Liver (tissue), 9 donors: ENCODE data around the gene TSPAN18. TPM values are rescaled to one million over a fixed set of nuclear protein-coding genes. Genes with fewer than 3 reads are reported as not detected.

ENCODE experiments used
- DNase-seq: peaks from one replicate; pipeline ENCODE4 v3.0.0-alpha.2; 2017; ENCODE audit warnings: low spot score
- H3K27ac ChIP-seq, 2 donors: one replicate each; pipeline ENCODE4 v1.7.0; 2013; ENCODE audit warnings: inconsistent platforms in 2 of 2, low read length in 2 of 2, control low read depth in 1 of 2, low read depth in 1 of 2, mild to moderate bottlenecking in 1 of 2
- H3K27me3 ChIP-seq, 4 donors: one replicate each; pipeline versions ENCODE4 v1.6.1 to v1.7.0; 2013; ENCODE audit warnings: low read length in 3 of 4, inconsistent platforms in 1 of 4, mild to moderate bottlenecking in 1 of 4, moderate library complexity in 1 of 4; ENCODE audit not compliant: control insufficient read depth in 4 of 4, insufficient read depth in 4 of 4
- H3K36me3 ChIP-seq, 4 donors: one replicate each; pipeline versions ENCODE4 v1.6.1 to v1.7.0; 2013; ENCODE audit warnings: low read length in 3 of 4, mild to moderate bottlenecking in 3 of 4, low read depth in 1 of 4, moderate library complexity in 1 of 4; ENCODE audit not compliant: control insufficient read depth in 4 of 4, insufficient read depth in 3 of 4
- H3K4me1 ChIP-seq, 4 donors: one replicate each; pipeline versions ENCODE4 v1.6.1 to v1.7.0; 2013; ENCODE audit warnings: low read length in 3 of 4, mild to moderate bottlenecking in 3 of 4, moderate library complexity in 1 of 4; ENCODE audit not compliant: control insufficient read depth in 4 of 4, insufficient read depth in 4 of 4
- H3K4me3 ChIP-seq, 3 donors: one replicate each; pipeline versions ENCODE4 v1.6.1 to v1.7.0; 2013; ENCODE audit warnings: low read length in 3 of 3, control low read depth in 1 of 3, low read depth in 1 of 3, mild to moderate bottlenecking in 1 of 3
- H3K9ac ChIP-seq, 2 donors: one replicate each; pipeline ENCODE4 v1.7.0; 2013; ENCODE audit warnings: low read length in 2 of 2, mild to moderate bottlenecking in 2 of 2, moderate library complexity in 2 of 2, control low read depth in 1 of 2, low read depth in 1 of 2
- H3K9me3 ChIP-seq, 4 donors: one replicate each; pipeline versions ENCODE4 v1.6.1 to v1.7.0; 2013; ENCODE audit warnings: low read length in 3 of 4; ENCODE audit not compliant: control insufficient read depth in 4 of 4
- ATF3 ChIP-seq: IDR thresholded peaks from 2 replicates; pipeline ENCODE4 v1.6.1; 2016; ENCODE audit warnings: antibody characterized with exemption
- EGR1 ChIP-seq, 2 donors: IDR thresholded peaks; 2 replicates each; pipeline ENCODE4 v1.6.1; 2016 to 2018; ENCODE audit warnings: antibody characterized with exemption in 2 of 2, low read depth in 2 of 2
- FOXA1 ChIP-seq: IDR thresholded peaks from 2 replicates; pipeline ENCODE4 v1.6.1; 2016; ENCODE audit warnings: antibody characterized with exemption
- FOXA2 ChIP-seq: IDR thresholded peaks from 2 replicates; pipeline ENCODE4 v1.6.1; 2016; ENCODE audit warnings: antibody characterized with exemption
- GABPA ChIP-seq, 2 donors: IDR thresholded peaks in 1 of 2; conservative IDR thresholded peaks in 1 of 2; 2 replicates each; pipeline ENCODE4 v1.6.1; 2016; ENCODE audit warnings: antibody characterized with exemption in 2 of 2, mild to moderate bottlenecking in 1 of 2, moderate library complexity in 1 of 2
- HNF4A ChIP-seq, 2 donors: conservative IDR thresholded peaks; 2 replicates each; pipeline ENCODE4 v1.6.1; 2016; ENCODE audit warnings: antibody characterized with exemption in 2 of 2, mild to moderate bottlenecking in 2 of 2
- HNF4G ChIP-seq: IDR thresholded peaks from 2 replicates; pipeline ENCODE4 v1.6.1; 2016; ENCODE audit warnings: antibody characterized with exemption
- JUND ChIP-seq, 2 donors: IDR thresholded peaks; 2 replicates each; pipeline ENCODE4 v1.6.1; 2016; ENCODE audit warnings: antibody characterized with exemption in 2 of 2
- MAX ChIP-seq: IDR thresholded peaks from 2 replicates; pipeline ENCODE4 v1.6.1; 2016; ENCODE audit warnings: antibody characterized with exemption
- NR2F2 ChIP-seq: IDR thresholded peaks from 2 replicates; pipeline ENCODE4 v1.6.1; 2016; ENCODE audit warnings: antibody characterized with exemption
- RAD21 ChIP-seq, 2 donors: IDR thresholded peaks; 2 replicates each; pipeline ENCODE4 v1.6.1; 2016; ENCODE audit warnings: antibody characterized with exemption in 2 of 2, mild to moderate bottlenecking in 2 of 2
- RXRA ChIP-seq, 2 donors: IDR thresholded peaks; 2 replicates each; pipeline ENCODE4 v1.6.1; 2017 to 2018; ENCODE audit warnings: antibody characterized with exemption in 2 of 2, mild to moderate bottlenecking in 1 of 2
- SP1 ChIP-seq: IDR thresholded peaks from 2 replicates; pipeline ENCODE4 v1.6.1; 2018; ENCODE audit warnings: antibody characterized with exemption, mild to moderate bottlenecking
- TAF1 ChIP-seq: conservative IDR thresholded peaks from 2 replicates; pipeline ENCODE4 v1.6.1; 2016; ENCODE audit warnings: antibody characterized with exemption, mild to moderate bottlenecking
- YY1 ChIP-seq: IDR thresholded peaks from 2 replicates; pipeline ENCODE4 v1.6.1; 2016; ENCODE audit warnings: antibody characterized with exemption, mild to moderate bottlenecking
- WGBS: extraction: QIAGEN DNeasy Blood & Tissue Kit; methylation state at CpG from one replicate; pipeline ENCODE4 v1.1.7; 2013; 5-methylcytosine and 5-hydroxymethylcytosine counted together
- polyA plus RNA-seq, 2 donors: library from polyadenylated mRNA; stranded (reverse) in 1 of 2; unstranded in 1 of 2; fragments of 200-250 nt in 1 of 2; fragments of >200 nt in 1 of 2; fragmentation: Nextera tagmentation in 1 of 2; extraction: Ambion mirVana in 1 of 2; gene quantifications; one replicate each; pipeline versions ENCODE4 v1.2.1 to v1.2.3, GENCODE V29; 2013 to 2015
- total RNA-seq, 2 donors: library from RNA; depleted of rRNA; stranded (reverse); fragments of >200 nt; gene quantifications; one replicate each; pipeline ENCODE4 v1.2.3, GENCODE V29; 2014
- TF ChIP-seq, protein P1 (sequence below): IDR thresholded peaks from 2 replicates; pipeline ENCODE4 v1.6.1; 2016; ENCODE audit warnings: antibody characterized with exemption
- TF ChIP-seq, protein P2 (sequence below): IDR thresholded peaks from 2 replicates; pipeline ENCODE4 v1.6.1; 2016; ENCODE audit warnings: antibody characterized with exemption, mild to moderate bottlenecking
- TF ChIP-seq, protein P3 (sequence below): fragments of 150-350 bp; IDR thresholded peaks from 2 replicates; pipeline ENCODE4 v1.5.1; 2017; ENCODE audit warnings: improper control_type of control experiment, low read depth, low read length; ENCODE audit not compliant: missing input control
- donor health status: healthy.
- donor health status: healthy.
- donor health status: healthy.
- donor health status: healthy.
- donor health status: healthy.

Gene TSPAN18
- total and polyA plus RNA-seq, 4 donors = 1.2 to 5.0 (median 2.8) TPM

- DNase-seq = no peak
- Histone ChIP-seq H3K4me1 (no peaks in the 10 kb centered on the region), H3K27me3 (no peaks in the 10 kb centered on the region), H3K36me3 (no peaks in the 10 kb centered on the region), H3K9ac (no peak overlapping the region), H3K9me3 (no peaks in the 10 kb centered on the region), H3K27ac (no peak overlapping the region), H3K4me3 (no peak overlapping the region)
- TF ChIP-seq HNF4G (no peak), ATF3 (no peak), GABPA (IDR thresholded peaks at IDR 0.05 in 1 of 2, conservative IDR thresholded peaks at IDR 0.05 in 1 of 2) (no peak), RXRA (IDR thresholded peaks at IDR 0.05) (no peak), FOXA1 (no peak)
- WGBS = 93% methylated on average over 3 of the region's 3 CpGs
Observed at GRCh38 chr11:44887636-44888035, 160.9 kb downstream of the TSPAN18 start.

DNA sequence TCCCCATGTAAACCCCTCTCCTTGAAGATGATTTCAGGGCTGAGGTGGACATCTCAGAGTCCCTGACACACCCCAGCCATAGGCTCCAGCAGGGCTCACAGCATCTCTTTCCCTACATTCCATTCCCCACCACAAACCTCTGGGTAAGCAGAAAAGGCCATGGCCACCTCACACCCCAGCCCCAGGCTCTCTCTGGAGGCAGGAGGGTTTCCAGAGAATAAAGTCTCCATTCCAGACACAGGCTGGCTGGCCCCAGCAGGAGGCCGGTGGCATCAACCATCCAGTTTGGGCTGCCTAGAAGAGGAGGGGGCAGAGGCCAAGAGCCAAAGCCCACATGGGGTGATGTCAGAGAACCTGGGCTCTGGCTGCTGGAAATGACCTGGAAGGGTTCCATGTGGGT, 162.5 kb downstream of the TSPAN18 start:
- H3K27ac ChIP-seq = no peak overlapping the region
- 88% methylated on average over 1 of the region's 1 CpG for WGBS
- H3K27me3 ChIP-seq = no peaks in the 10 kb centered on the region
- TF ChIP-seq SP1 (no peak), RAD21 (IDR thresholded peaks at IDR 0.05) (no peak), YY1 (no peak), FOXA1 (no peak), RXRA (IDR thresholded peaks at IDR 0.05) (no peak), HNF4G (no peak), TAF1 (no peak), JUND (IDR thresholded peaks at IDR 0.05) (no peak), HNF4A (conservative IDR thresholded peaks at IDR 0.05) (no peak), FOXA2 (no peak), NR2F2 (no peak), EGR1 (IDR thresholded peaks at IDR 0.05; ENCODE audit: low read depth in 2 of 2) (no peak), GABPA (IDR thresholded peaks at IDR 0.05 in 1 of 2, conservative IDR thresholded peaks at IDR 0.05 in 1 of 2) (no peak), MAX (no peak), ATF3 (no peak)
- TF ChIP-seq, protein P1, sequence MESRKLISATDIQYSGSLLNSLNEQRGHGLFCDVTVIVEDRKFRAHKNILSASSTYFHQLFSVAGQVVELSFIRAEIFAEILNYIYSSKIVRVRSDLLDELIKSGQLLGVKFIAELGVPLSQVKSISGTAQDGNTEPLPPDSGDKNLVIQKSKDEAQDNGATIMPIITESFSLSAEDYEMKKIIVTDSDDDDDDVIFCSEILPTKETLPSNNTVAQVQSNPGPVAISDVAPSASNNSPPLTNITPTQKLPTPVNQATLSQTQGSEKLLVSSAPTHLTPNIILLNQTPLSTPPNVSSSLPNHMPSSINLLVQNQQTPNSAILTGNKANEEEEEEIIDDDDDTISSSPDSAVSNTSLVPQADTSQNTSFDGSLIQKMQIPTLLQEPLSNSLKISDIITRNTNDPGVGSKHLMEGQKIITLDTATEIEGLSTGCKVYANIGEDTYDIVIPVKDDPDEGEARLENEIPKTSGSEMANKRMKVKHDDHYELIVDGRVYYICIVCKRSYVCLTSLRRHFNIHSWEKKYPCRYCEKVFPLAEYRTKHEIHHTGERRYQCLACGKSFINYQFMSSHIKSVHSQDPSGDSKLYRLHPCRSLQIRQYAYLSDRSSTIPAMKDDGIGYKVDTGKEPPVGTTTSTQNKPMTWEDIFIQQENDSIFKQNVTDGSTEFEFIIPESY = no peak
- TF ChIP-seq, protein P2, sequence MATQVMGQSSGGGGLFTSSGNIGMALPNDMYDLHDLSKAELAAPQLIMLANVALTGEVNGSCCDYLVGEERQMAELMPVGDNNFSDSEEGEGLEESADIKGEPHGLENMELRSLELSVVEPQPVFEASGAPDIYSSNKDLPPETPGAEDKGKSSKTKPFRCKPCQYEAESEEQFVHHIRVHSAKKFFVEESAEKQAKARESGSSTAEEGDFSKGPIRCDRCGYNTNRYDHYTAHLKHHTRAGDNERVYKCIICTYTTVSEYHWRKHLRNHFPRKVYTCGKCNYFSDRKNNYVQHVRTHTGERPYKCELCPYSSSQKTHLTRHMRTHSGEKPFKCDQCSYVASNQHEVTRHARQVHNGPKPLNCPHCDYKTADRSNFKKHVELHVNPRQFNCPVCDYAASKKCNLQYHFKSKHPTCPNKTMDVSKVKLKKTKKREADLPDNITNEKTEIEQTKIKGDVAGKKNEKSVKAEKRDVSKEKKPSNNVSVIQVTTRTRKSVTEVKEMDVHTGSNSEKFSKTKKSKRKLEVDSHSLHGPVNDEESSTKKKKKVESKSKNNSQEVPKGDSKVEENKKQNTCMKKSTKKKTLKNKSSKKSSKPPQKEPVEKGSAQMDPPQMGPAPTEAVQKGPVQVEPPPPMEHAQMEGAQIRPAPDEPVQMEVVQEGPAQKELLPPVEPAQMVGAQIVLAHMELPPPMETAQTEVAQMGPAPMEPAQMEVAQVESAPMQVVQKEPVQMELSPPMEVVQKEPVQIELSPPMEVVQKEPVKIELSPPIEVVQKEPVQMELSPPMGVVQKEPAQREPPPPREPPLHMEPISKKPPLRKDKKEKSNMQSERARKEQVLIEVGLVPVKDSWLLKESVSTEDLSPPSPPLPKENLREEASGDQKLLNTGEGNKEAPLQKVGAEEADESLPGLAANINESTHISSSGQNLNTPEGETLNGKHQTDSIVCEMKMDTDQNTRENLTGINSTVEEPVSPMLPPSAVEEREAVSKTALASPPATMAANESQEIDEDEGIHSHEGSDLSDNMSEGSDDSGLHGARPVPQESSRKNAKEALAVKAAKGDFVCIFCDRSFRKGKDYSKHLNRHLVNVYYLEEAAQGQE = no peak
- TF ChIP-seq, protein P3, sequence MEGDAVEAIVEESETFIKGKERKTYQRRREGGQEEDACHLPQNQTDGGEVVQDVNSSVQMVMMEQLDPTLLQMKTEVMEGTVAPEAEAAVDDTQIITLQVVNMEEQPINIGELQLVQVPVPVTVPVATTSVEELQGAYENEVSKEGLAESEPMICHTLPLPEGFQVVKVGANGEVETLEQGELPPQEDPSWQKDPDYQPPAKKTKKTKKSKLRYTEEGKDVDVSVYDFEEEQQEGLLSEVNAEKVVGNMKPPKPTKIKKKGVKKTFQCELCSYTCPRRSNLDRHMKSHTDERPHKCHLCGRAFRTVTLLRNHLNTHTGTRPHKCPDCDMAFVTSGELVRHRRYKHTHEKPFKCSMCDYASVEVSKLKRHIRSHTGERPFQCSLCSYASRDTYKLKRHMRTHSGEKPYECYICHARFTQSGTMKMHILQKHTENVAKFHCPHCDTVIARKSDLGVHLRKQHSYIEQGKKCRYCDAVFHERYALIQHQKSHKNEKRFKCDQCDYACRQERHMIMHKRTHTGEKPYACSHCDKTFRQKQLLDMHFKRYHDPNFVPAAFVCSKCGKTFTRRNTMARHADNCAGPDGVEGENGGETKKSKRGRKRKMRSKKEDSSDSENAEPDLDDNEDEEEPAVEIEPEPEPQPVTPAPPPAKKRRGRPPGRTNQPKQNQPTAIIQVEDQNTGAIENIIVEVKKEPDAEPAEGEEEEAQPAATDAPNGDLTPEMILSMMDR = no peak
- no peak overlapping the region for H3K9ac ChIP-seq
- H3K36me3 ChIP-seq = no peaks in the 10 kb centered on the region
- H3K4me1 ChIP-seq = no peaks in the 10 kb centered on the region
- no peak for DNase-seq
- H3K9me3 ChIP-seq = no peaks in the 10 kb centered on the region
- no peak overlapping the region for H3K4me3 ChIP-seq
